GM18907 (cell line): ENCODE results near the gene SLC9A1.

ENCODE experiments used
- ATAC-seq: cut with Tn5 transposase; IDR thresholded peaks from one replicate; pipeline ENCODE4 v1.9.1; 2021; ENCODE audit warnings: mild to moderate bottlenecking, moderate library complexity; ENCODE audit not compliant: unreplicated experiment

The SLC9A1 gene

DNA sequence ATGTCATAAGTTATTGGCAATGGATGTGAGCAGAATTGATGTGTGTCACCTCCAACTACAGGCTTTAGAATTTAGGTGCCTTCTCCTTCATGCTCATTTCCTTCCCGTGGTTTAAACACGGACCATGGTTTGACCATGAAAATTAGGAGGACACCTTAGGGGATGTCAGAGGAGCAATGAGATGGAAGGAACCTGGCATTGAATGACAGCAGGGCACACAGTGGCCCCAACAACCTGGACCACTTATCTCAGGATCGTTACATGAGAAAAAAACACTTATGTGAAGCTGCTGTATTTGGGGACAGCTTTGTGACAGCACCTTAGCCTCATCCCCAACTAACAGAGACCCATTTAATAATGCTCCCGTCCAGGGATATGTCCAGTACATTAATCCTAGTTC is 70.8 kb downstream of the SLC9A1 start:
- no peak for ATAC-seq

GRCh38 chr1:27077968-27078367 is 77.0 kb downstream of the SLC9A1 start:
- no peak for ATAC-seq

GRCh38 chr1:27076803-27077202 is 78.1 kb downstream of the SLC9A1 start:
- ATAC-seq: no peak

DNA sequence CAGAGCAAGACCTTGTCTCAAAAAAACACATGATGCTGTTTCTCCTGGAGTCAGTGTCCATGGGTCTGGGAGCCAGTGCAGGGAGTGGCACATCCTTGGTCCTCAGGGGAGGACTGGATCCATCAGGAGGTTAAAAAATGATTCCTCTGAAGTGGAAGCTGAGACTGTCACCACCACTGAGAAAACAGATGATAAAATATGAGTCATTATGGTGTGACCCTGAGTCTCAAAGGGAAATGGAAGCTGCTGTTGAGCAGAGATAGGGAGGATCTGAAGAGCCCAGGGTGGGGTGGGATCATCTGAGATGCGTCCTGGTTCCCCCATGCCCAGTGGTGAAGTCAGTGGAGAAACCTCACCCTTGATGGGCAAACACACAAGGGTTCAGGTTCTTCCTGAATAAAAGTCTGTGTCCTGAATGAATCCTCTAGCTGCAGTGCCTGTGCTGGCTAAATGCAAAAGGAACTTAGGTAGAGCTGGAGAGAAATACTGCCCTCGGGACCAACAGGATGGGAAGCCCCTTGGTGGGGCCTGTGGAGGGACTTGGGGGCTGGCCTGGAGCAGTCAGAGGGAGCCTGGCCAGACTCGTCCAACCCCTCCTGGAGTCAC is 80.6 kb downstream of the SLC9A1 start:
- ATAC-seq: no peak

DNA sequence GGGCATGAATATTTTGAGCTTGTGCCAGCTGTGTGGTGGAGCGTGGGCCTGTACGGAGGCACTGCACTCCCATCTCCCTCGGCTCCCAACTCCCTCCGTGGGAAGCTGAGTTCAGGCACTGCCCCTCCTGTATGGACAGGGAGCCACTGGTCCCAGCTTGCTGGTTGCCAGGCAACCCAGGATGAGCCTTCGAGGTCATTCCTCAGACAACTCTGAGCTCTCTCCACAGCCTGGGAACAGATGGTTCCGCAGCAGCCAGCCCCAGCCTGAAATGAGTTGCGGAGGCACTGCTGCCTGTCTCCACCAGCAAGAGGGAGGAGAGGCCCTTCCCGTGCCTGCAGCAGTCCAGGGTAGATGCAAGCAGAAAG is 83.9 kb downstream of the SLC9A1 start:
- no peak for ATAC-seq

DNA sequence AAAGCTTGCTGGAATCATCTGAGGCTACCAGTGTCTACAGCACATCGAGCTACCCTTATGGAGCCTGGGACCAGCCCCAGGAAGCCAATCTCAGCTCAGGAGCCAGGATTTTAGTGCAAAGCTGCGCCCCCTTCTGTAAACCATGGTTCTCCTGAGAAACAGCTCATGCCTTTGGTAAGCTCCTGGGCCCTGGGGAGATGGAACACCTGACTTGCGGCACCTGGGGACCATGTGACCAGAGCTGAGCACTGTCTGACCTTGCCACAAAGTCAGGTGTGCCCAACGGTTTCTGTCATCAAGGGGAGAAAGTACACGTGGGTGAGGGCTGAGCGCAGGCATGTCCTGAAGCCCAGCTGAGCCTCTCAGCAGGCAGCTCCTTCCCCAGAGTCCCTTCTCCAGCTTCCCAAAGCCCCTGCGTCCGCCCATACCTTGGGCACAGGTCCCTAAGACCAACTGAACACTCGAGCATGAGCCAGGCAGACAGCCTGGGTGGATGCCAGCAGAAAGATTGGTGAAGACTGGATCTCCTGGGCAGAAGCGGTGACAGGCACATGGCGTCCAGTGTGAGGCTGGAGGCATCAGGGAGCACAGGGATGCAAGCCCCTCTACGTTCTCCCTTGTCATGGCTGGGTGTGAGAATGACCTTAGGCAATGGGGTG is 84.4 kb downstream of the SLC9A1 start:
- ATAC-seq: no peak

DNA sequence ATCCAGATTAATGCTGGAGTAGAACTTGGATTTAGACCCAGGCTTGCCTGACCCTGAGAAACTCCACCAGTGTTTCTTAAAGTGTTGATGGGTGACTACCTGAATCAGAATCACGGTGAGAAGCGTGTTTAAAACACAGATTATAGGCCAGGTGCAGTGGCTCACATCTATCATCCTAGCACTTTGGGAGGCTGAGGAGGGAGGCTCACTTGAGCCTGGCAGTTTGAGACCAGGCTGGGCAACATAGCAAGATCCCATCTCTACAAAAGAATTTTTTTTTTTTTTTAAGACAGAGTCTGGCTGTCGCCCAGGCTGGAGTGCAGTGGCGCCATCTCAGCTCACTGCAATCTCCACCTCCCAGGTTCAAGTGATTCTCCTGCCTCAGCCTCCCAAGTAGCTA is 86.0 kb downstream of the SLC9A1 start:
- ATAC-seq: no peak

DNA sequence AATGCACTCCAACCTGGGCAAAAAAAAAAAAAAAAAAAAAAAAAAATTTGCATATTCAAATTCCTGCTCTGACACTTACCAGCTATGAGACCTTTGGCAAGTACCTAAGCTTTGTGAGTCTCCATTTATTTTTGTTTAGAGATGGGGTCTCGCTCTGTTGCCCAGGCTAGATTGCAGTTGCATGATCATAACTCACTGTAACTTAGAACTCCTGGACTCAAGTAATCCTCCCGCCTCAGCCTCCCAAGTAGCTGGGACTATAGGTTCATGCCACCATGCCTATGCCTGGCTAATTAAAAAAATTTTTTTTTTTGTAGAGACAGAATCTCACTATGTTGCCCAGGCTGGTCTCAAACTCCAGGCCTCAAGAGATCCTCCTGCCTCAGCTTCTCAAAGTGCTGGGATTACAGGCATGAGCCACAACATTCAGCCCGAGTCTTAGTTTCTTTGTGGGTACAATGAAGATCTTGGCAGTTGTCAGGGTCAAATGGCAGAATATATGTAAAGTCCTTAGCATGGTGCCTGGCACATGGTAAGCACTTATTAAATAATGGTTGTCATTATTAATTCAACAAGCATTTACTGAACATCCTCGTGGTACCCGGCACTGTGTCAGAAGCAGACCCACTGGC is 88.8 kb downstream of the SLC9A1 start:
- ATAC-seq: no peak

- no peak for ATAC-seq
Observed at GRCh38 chr1:27060891-27061290, 94.0 kb downstream of the SLC9A1 start.

DNA sequence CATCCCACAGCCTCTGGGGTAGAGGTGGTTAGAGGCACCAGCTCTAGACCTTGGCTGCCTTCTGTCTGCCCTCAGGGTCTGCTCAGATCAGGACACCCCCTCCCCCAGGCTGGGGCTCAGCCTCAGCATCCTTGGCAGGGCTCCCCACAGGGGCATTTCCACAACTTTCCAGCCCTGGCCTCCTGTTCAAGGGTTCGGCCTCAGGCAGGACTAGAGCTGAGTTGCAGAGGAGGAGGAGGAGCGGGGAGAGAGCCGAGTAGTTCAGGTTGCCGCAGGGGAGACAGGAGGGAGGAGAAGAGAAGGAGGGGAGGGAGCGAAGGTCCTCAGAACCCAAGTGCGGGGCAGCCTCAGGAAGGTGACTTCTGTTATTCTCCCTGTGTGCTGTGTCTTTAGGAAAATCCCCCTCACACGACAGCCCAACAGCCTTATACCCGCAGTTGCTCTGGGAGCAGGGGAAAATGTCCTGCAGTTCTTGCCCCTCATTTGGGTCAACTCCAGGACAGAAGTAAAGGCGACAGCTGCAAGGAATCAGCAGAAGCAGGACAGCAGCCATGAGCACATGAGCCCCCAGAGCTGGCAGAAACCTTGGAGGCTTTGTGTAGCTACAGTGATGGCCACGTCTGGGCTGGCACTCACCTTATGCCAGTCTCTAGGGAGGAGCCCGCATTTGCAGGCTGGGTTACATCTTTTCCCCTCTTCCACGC is 95.8 kb downstream of the SLC9A1 start:
- ATAC-seq: no peak

- ATAC-seq: no peak
Observed at GRCh38 chr1:27057801-27058625, 96.9 kb downstream of the SLC9A1 start.

- no peak for ATAC-seq
Observed at GRCh38 chr1:27057389-27057788, 97.5 kb downstream of the SLC9A1 start.

DNA sequence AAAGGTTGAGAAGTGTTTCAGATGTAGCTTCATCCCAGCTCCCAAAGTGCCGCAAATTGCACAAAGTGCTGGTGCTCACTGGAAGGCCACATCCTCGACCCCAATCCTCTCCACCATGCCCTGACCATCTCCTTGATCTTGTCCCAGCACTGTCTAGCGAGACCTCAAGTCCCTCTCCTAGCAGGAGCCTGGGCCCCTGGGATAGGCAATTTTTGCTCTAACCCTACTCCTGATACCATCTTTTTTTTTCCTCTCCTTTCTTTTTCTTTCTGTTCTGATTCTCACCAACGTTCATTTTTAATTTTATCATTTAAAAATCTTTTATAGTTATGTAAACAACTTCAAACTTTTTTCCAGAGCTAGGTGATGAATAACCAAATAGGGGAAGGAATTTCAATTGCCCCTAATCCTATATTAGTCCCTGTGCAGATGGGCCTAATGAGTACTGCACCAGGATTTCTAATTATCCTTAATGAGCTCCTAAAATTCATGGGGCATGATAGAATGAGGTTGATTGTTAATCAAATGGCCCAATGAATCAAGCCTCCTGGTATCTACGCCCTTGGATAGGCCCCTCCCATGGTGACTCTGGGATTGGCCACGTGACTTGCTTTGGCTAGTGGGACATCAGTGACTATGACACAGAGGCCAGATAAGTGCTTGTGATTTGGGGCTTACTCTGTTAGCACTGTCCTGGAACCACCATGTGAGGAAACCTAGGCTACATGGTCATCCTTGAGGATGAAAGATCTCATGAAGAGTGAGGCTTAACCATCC is 100.8 kb downstream of the SLC9A1 start:
- no peak for ATAC-seq

DNA sequence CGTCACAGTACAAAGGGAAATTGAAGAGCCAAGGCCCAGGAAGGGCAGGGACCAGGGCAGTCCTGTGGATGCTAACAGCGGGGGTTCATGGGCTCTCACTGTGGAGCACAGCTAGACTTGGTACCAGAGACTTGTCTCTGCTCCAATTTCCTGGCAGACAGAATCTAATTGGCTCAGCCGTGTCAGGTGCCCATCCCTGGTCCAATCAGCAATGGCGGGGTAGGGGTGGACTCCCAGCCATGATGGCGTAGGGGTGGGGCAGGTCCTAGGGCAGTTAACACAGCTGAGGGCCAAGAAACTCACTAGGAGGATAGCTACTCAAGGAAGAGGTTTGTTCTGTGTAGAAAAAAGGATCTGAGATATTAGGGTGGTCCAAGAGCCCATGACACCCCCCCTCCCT is 102.4 kb downstream of the SLC9A1 start:
- ATAC-seq: no peak

GRCh38 chr1:27049607-27050006 is 105.3 kb downstream of the SLC9A1 start:
- ATAC-seq: no peak

GRCh38 chr1:27049100-27049499 is 105.8 kb downstream of the SLC9A1 start:
- ATAC-seq: no peak
